Renal pelvis (tissue), 12 donors: ENCODE measurements around the gene KLK5. TPM values are rescaled to one million over a fixed set of nuclear protein-coding genes. Genes with fewer than 3 reads are reported as not detected.
"Not testable (repeated sequence)": the region's sequence is repeated elsewhere in the genome, so short reads cannot be mapped to it uniquely, and the experiment has no call there.

Source experiments
- DNase-seq: peaks from one replicate; pipeline ENCODE4 v3.0.0-alpha.2; 2013
- long read RNA-seq, 16 experiments: transcript quantifications; one replicate each; lab custom pipeline, GENCODE V29; 2026
- polyA plus RNA-seq, 3 donors: library from polyadenylated mRNA; unstranded; fragments of 120-200 nt; gene quantifications; one replicate each; pipeline ENCODE4 v1.2.1, GENCODE V29; 2013; ENCODE audit not compliant: insufficient read length in 3 of 3

The KLK5 gene
- polyA plus RNA-seq: 1 to 10 TPM; 1.6 to 1.9 (median 1.9) TPM
- long read RNA-seq, donor 1: 0 reads
- long read RNA-seq, donor 2: 0 reads
- long read RNA-seq, donor 3: 0 reads
- long read RNA-seq, donor 4, partial matches to known transcripts: 0 of 1 reads
- long read RNA-seq, donor 4, other reads (novel, unspliced or antisense): 0 of 1 reads
- long read RNA-seq, donor 5: 0 reads
- long read RNA-seq, donor 6, partial matches to known transcripts: 0 of 1 reads
- long read RNA-seq, donor 6, other reads (novel, unspliced or antisense): 0 of 1 reads
- long read RNA-seq, donor 7: 0 reads
- long read RNA-seq, donor 8: 0 reads
- long read RNA-seq, donor 9: 0 reads
- long read RNA-seq, donor 10: 0 reads
- long read RNA-seq, donor 11: 0 reads
- long read RNA-seq, donor 12: 0 reads
- long read RNA-seq, donor 13: 0 reads
- long read RNA-seq, donor 14: 0 reads
- long read RNA-seq, donor 15: 0 reads
- long read RNA-seq, donor 16, partial matches to known transcripts: 0 of 1 reads
- long read RNA-seq, donor 16, other reads (novel, unspliced or antisense): 0 of 1 reads

- DNase-seq: no peak
Observed at GRCh38 chr19:50952910-50953309, at the start of gene KLK5. Gene KLK5 (minus strand): TSS chr19:50953038. CDS start chr19:50952657, 381 bp downstream.

GRCh38 chr19:51002089-51002532, 49.3 kb upstream of the KLK5 start:
- DNase-seq: peak; percentile 71

GRCh38 chr19:51001515-51001914, 48.7 kb upstream of the KLK5 start, which contains the start of gene KLK8:
Gene KLK8 (minus strand): TSS chr19:51001604. CDS start chr19:51001167, 437 bp downstream.
- DNase-seq: no peak

- no peak for DNase-seq
Observed at GRCh38 chr19:51000981-51001380, 48.1 kb upstream of the KLK5 start.

- no peak for DNase-seq
Observed at GRCh38 chr19:51000426-51000825, 47.6 kb upstream of the KLK5 start.

GRCh38 chr19:50998686-50999085, 45.8 kb upstream of the KLK5 start:
- no peak for DNase-seq

GRCh38 chr19:50998061-50998460, 45.2 kb upstream of the KLK5 start:
- DNase-seq: no peak

- DNase-seq: no peak
Observed at GRCh38 chr19:50994129-50994528, 41.3 kb upstream of the KLK5 start.

GRCh38 chr19:50992666-50993035, 39.8 kb upstream of the KLK5 start:
- DNase-seq: no peak

GRCh38 chr19:50984416-50984815, 31.6 kb upstream of the KLK5 start:
- not testable (repeated sequence) for DNase-seq

- DNase-seq: peak; percentile 20
Observed at GRCh38 chr19:50983625-50984292, 30.9 kb upstream of the KLK5 start, which contains the start of gene KLK7. Gene KLK7 (minus strand): TSS chr19:50983917. CDS start chr19:50982399, 1,518 bp downstream.

GRCh38 chr19:50982186-50982585, 29.3 kb upstream of the KLK5 start:
- DNase-seq: no peak

- DNase-seq: no peak
Observed at GRCh38 chr19:50981587-50982146, 28.8 kb upstream of the KLK5 start.

GRCh38 chr19:50980208-50980607, 27.4 kb upstream of the KLK5 start:
- DNase-seq: no peak

- DNase-seq: no peak
Observed at GRCh38 chr19:50979758-50980157, 26.9 kb upstream of the KLK5 start.

GRCh38 chr19:50978772-50979390, 26.0 kb upstream of the KLK5 start:
- DNase-seq: no peak

- DNase-seq: no peak
Observed at GRCh38 chr19:50977626-50978025, 24.8 kb upstream of the KLK5 start.

- DNase-seq: no peak
Observed at GRCh38 chr19:50975766-50976165, 22.9 kb upstream of the KLK5 start.

- DNase-seq: peak; percentile 28
Observed at GRCh38 chr19:50974702-50975556, 22.1 kb upstream of the KLK5 start.

GRCh38 chr19:50972795-50973376, 20.0 kb upstream of the KLK5 start:
- DNase-seq: no peak

GRCh38 chr19:50969810-50970209, 17.0 kb upstream of the KLK5 start:
- DNase-seq: not testable (repeated sequence)
